HepG2 (cell line): ENCODE results near the gene POLR3E. TPM values are rescaled to one million over a fixed set of nuclear protein-coding genes. Genes with fewer than 3 reads are reported as not detected.

Experiments used
- CBX2 ChIP-seq, 2 experiments: fragments of 200-600 bp in 1 of 2; sonication (generic); formaldehyde crosslinking in 1 of 2; IDR thresholded peaks; 2 replicates each; pipeline versions ENCODE4 v1.7.0 to v1.8.1; 2018 to 2022; ENCODE audit warnings: low read depth in 2 of 2, low read length in 1 of 2, mild to moderate bottlenecking in 1 of 2, missing genetic modification reagents in 1 of 2
- EHMT2 ChIP-seq: fragments of 200-600 bp; sonication (generic); IDR thresholded peaks from 2 replicates; pipeline ENCODE4 v1.7.0; 2017; ENCODE audit warnings: antibody characterized with exemption, low read depth, low read length, borderline replicate concordance
- FUBP1 ChIP-seq: sonication (generic); formaldehyde crosslinking; IDR thresholded peaks from 2 replicates; pipeline ENCODE4 v1.5.1; 2020; ENCODE audit warnings: missing genetic modification reagents, mild to moderate bottlenecking, borderline replicate concordance
- GLMP ChIP-seq: sonication (generic); formaldehyde crosslinking; IDR thresholded peaks from 2 replicates; pipeline ENCODE4 v1.9.0; 2021; ENCODE audit warnings: missing genetic modification reagents, mild to moderate bottlenecking, borderline replicate concordance
- HNF1B ChIP-seq: sonication (generic); formaldehyde crosslinking; IDR thresholded peaks from 2 replicates; pipeline ENCODE4 v1.5.1; 2020; ENCODE audit warnings: mild to moderate bottlenecking, moderate library complexity, missing genetic modification reagents
- NKX3-1 ChIP-seq: sonication (generic); formaldehyde crosslinking; IDR thresholded peaks from 2 replicates; pipeline ENCODE4 v1.5.0; 2020; ENCODE audit warnings: missing genetic modification reagents
- PHF8 ChIP-seq: sonication (generic); formaldehyde crosslinking; IDR thresholded peaks from 2 replicates; pipeline ENCODE4 v1.5.0; 2020; ENCODE audit warnings: missing genetic modification reagents
- RARA ChIP-seq: IDR thresholded peaks from 2 replicates; pipeline ENCODE4 v1.6.1; 2016; ENCODE audit warnings: missing genetic modification reagents, missing compliant biosample characterization
- REST ChIP-seq, 2 experiments: IDR thresholded peaks; 2 replicates each; pipeline ENCODE4 v1.6.1; 2011 to 2012; ENCODE audit warnings: low read length in 2 of 2, borderline replicate concordance in 1 of 2, low read depth in 1 of 2, mild to moderate bottlenecking in 1 of 2, moderate library complexity in 1 of 2
- SP5 ChIP-seq: IDR thresholded peaks from 2 replicates; pipeline ENCODE4 v1.6.1; 2016; ENCODE audit warnings: low read depth, borderline replicate concordance
- TCF7 ChIP-seq: sonication (generic); IDR thresholded peaks from 2 replicates; pipeline ENCODE4 v1.6.1; 2016; ENCODE audit warnings: antibody characterized with exemption, low read depth
- THAP7 ChIP-seq: sonication (generic); formaldehyde crosslinking; IDR thresholded peaks from 2 replicates; pipeline ENCODE4 v1.8.1; 2023; ENCODE audit warnings: mild to moderate bottlenecking, missing genetic modification reagents
- YEATS2 ChIP-seq: sonication (generic); formaldehyde crosslinking; IDR thresholded peaks from 2 replicates; pipeline ENCODE4 v1.4.0; 2020; ENCODE audit warnings: missing genetic modification reagents, borderline replicate concordance
- ZNF10 ChIP-seq: sonication (generic); formaldehyde crosslinking; IDR thresholded peaks from 2 replicates; pipeline ENCODE4 v1.4.0; 2020; ENCODE audit warnings: mild to moderate bottlenecking, low read depth, missing genetic modification reagents, borderline replicate concordance
- ZNF326 ChIP-seq: sonication (generic); formaldehyde crosslinking; IDR thresholded peaks from 2 replicates; pipeline ENCODE4 v1.4.0; 2020; ENCODE audit warnings: missing genetic modification reagents, borderline replicate concordance
- ZNF501 ChIP-seq: sonication (generic); formaldehyde crosslinking; IDR thresholded peaks from 2 replicates; pipeline ENCODE4 v1.5.1; 2020; ENCODE audit warnings: mild to moderate bottlenecking, moderate library complexity, missing genetic modification reagents
- ZNF773 ChIP-seq: sonication (generic); formaldehyde crosslinking; IDR thresholded peaks from 2 replicates; pipeline ENCODE4 v1.4.0; 2020; ENCODE audit warnings: missing genetic modification reagents, borderline replicate concordance
- ZNF839 ChIP-seq: sonication (generic); formaldehyde crosslinking; IDR thresholded peaks from 2 replicates; pipeline ENCODE4 v1.4.0; 2020; ENCODE audit warnings: missing genetic modification reagents, mild to moderate bottlenecking, borderline replicate concordance
- ZNF841 ChIP-seq: sonication (generic); formaldehyde crosslinking; IDR thresholded peaks from 2 replicates; pipeline ENCODE4 v1.8.1; 2023; ENCODE audit warnings: missing genetic modification reagents, borderline replicate concordance
- polyA plus RNA-seq, 8 experiments: library from polyadenylated mRNA; depleted of rRNA in 3 of 8; stranded (reverse) in 7 of 8; unstranded in 1 of 8; fragments of >200 nt; fragmentation: Illumina TruSeq in 4 of 8; extraction: Trizol in 4 of 8; gene quantifications; 2 replicates each; pipeline versions ENCODE4 v1.2.1 to v1.2.3, GENCODE V29; 2011 to 2016; ENCODE audit warnings: low read depth in 4 of 8, missing spikeins in 1 of 8, mixed read lengths in 1 of 8; ENCODE audit not compliant: insufficient read depth in 1 of 8
- total RNA-seq, 5 experiments: library from RNA; depleted of rRNA; stranded (reverse); fragments of >200 nt; fragmentation: Illumina TruSeq; extraction: Trizol; gene quantifications; 2 replicates each; pipeline ENCODE4 v1.2.3, GENCODE V29; 2016; ENCODE audit warnings: low read depth in 1 of 5

The POLR3E gene
- total and polyA plus RNA-seq, 2 of the 13 experiments (the other 11 are each of a cell fraction or from before 2014, with no cell fraction given), result 135 to 262 TPM

- TF ChIP-seq REST (IDR thresholded peaks at IDR 0.05; ENCODE audit: borderline replicate concordance in 1 of 2, low read depth in 1 of 2, low read length in 2 of 2) (0 out of 4 replicates have a peak, but pooled peaks of 1 of the 2 experiments have one; percentile 51), SP5 (CRISPR knock-in tag) (peak; percentile 97), ZNF10 (no peak), ZNF501 (peak; percentile 100), ZNF841 (CRISPR knock-in tag) (no peak), PHF8 (CRISPR knock-in tag) (peak; percentile 100), ZNF839 (peak; percentile 70), ZNF326 (CRISPR knock-in tag) (no peak), YEATS2 (CRISPR knock-in tag) (peak; percentile 90), TCF7 (0 out of 2 replicates have a peak, but pooled peaks have one; percentile 8), FUBP1 (CRISPR knock-in tag) (peak; percentile 82; the same call in 1 of the 2 replicates), EHMT2 (no peak), HNF1B (CRISPR knock-in tag) (peak; percentile 96), CBX2 (IDR thresholded peaks at IDR 0.05; ENCODE audit: low read depth, low read length) (no peak), CBX2 (CRISPR knock-in tag; IDR thresholded peaks at IDR 0.05; ENCODE audit: low read depth) (peak; percentile 97; the same call in 1 of the 2 replicates), RARA (no peak; the same call in none of the 2 replicates), ZNF773 (CRISPR knock-in tag) (peak; percentile 9; the same call in 1 of the 2 replicates), GLMP (no peak), NKX3-1 (peak; percentile 88), THAP7 (peak; percentile 85)
Measured at GRCh38 chr16:22297114-22297870, at the start of gene POLR3E (continued).
